GM18507 (cell line): ENCODE data around the gene CMTM8.
"Not testable (repeated sequence)": the region's sequence is repeated elsewhere in the genome, so short reads cannot be mapped to it uniquely, and the experiment has no call there.

Experiments
- DNase-seq: peaks from one replicate; pipeline ENCODE4 v3.0.0; 2011; ENCODE audit warnings: low read depth; ENCODE audit not compliant: insufficient read length; ENCODE audit errors: extremely low spot score
- FAIRE-seq: peaks from 2 replicates; lab custom pipeline; 2011; peaks lifted over from hg19 to GRCh38; lab: Jason Lieb, UNC

Gene CMTM8

DNA sequence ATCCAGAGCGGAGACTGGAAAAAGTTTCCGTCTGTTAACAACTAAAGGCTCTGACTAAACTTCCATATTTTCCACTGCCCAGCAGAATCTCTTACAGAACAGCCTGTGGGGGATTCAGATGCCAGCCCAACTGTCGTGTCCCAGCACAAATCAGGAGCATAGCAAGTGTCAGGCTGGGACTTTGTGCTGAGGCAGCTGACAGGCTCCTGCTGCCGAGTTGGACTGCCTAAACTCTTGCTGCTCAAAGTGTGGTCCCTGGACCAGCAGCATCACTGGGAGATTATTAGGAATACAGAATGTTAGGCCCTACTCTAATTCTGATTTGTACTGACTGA lies 122.0 kb downstream of the CMTM8 start:
- DNase-seq, result no peak
- FAIRE-seq, result no peak

DNA sequence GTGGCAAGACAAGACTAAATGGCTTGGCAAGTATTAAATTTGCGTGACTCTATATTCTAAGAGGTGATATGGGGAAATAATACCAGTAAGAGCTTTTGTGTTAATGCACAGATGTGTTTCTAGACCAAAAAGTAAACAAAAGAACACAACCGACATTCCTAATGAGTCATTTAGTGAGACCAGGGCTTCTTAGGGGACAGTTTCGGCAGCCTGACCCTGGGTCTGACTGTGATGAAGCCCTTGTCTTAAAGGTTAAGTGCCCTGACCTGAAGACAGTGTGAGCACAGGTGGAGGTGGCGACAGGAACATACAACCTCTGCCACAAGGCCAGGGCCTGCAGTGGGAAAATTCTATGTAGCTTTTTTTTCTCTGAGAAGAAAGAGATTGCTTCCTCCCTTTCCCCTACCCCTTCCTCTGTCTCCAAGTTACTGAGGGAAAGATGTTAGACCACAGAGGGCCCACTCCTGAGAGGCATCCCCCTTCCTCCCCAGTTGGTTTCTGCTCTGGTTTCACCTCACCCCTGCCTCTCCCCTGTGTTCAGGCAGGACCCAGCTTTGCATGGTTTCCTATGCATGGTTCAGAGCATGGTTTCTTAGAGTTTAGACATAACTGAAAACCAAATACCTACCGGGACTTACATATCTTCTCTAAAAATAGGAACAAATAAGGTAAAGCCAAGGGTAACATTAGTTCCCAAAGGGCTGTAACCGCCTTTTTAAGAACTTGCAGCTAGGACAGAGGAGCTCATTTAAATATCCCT lies 128.3 kb downstream of the CMTM8 start:
- FAIRE-seq (no peak), DNase-seq (no peak)

- DNase-seq (no peak), FAIRE-seq (no peak)
Observed at GRCh38 chr3:32367442-32367841, 129.0 kb downstream of the CMTM8 start.

DNA sequence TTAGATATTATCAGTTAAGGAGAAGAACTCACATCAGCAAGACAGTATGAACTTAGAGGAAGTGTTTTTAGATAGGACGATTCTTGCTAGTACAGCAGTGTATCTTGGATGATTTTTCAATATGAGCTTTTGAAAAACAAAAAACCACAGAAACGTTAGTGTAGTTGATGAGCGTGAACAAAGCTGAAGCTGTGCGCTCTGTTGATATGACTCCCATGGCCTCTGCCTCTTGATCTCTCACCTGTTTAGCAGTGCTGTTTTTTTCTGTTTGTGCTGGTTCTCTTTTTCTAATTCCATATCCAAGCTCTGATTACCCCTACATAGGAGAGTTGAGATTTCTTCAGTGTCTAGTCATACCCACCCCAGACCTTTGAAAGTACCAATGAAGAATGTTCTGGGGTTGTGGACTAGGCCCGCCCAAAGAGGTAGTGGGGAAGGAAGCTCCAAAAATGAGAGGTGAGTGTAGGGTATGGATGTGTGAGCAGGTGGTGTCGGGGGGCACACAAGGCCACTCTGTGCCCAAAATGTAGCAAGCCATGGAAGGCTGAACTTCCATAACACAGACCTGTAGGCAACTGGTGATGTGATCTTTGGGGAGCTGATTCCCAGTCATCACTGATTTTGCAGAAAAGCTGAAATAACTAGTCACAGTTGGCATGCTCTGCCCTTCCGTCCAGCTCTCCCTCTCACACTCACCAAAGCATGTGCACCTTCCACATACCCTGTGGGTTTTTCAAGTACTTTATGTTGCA lies 133.2 kb downstream of the CMTM8 start:
- DNase-seq, result no peak
- FAIRE-seq, result no peak

DNA sequence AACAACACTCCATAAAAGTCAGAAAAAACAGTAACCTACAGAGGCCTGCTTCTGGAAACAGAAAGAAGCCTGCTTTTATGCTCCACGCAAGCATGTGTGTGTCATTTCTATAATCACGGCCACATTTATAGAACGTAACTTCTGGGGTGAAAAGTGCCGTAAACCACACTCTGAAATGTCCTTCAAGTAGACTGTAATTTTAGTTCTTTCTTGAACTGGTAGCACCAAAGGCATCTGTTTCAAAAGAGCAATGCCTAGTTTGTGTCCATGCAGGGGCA lies 133.7 kb downstream of the CMTM8 start:
- DNase-seq (no peak), FAIRE-seq (no peak)

GRCh38 chr3:32373276-32373675 lies 134.8 kb downstream of the CMTM8 start:
- FAIRE-seq (no peak), DNase-seq (no peak)

- DNase-seq (no peak), FAIRE-seq (no peak)
Observed at GRCh38 chr3:32373844-32374243, 135.4 kb downstream of the CMTM8 start.

DNA sequence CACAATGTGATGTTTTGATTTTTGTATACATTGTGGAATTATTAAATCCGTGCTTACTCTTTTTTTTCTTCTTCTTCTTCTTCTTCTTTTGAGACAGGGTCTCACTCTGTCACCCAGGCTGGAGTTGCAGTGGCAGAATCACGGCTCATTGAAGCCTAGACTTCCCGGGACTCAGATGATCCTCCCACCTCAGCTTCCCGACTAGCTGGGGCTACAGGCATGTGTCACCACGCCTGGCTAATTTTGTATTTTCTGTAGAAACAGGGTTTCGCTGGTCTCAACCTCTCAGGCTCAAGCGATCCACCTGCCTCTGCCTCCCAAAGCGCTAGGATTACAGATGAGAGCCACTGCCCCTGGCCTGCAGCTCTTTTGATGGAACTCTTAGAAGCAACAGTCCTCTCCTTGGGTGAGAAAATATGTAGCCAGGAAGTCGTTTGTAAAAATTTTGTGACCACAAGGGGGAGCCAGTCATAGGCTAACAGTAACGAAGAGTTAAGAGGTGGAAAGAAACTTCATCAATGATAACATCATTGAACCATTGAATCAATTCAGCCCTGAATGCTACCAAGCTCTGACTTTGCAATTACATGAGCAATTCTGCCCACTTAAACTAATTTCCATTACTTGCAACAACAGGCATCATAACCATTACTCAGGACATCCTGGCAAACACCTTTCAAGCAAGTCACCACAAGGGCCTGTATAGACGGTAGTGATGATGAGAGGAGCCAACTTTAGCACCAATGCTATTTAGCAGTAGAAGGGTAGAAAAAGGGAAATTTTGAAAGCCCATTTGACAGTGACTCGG lies 136.5 kb downstream of the CMTM8 start:
- DNase-seq (peak; percentile 32), FAIRE-seq (peak; percentile 79)

DNA sequence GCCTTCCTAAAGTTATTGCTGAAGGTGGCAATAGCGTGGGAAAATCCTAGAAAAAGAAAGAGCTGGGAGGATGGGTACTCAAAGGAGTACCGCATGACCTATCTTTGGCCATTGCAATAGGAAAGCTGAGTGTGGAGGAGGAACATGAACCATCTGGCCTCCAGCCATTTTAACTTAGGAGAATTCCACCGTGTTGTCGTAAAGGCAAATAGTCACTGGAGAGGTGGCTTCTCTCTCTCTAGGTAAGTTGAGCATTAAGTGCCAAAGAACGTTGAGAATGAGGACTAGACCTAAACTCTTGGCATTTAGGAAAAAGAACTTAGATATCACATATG lies 137.1 kb downstream of the CMTM8 start:
- no peak for FAIRE-seq
- no peak for DNase-seq

DNA sequence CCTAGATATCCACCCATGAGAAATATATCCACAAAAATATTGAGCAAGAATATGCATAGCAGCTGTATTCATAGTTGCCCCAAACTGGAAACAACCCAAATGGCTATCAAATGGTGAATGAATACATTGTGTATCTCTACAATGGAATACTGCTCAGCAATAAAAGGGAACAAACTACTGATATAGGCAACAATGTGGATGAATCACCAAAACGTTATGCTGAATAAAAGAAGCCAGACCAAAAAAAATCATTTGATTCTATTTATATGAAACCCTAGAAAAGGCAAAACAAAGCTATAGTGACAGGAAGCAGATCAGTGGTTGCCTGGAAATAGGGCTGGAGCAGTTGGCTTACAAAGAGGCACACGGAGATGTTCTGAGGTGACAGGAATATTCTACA lies 137.6 kb downstream of the CMTM8 start:
- DNase-seq (no peak), FAIRE-seq (no peak)

- no peak for FAIRE-seq
- no peak for DNase-seq
Observed at GRCh38 chr3:32379831-32380500, 141.5 kb downstream of the CMTM8 start.

- FAIRE-seq (no peak), DNase-seq (no peak)
Observed at GRCh38 chr3:32381922-32382321, 143.4 kb downstream of the CMTM8 start.

GRCh38 chr3:32383136-32383711 lies 144.7 kb downstream of the CMTM8 start:
- DNase-seq (no peak), FAIRE-seq (no peak)

DNA sequence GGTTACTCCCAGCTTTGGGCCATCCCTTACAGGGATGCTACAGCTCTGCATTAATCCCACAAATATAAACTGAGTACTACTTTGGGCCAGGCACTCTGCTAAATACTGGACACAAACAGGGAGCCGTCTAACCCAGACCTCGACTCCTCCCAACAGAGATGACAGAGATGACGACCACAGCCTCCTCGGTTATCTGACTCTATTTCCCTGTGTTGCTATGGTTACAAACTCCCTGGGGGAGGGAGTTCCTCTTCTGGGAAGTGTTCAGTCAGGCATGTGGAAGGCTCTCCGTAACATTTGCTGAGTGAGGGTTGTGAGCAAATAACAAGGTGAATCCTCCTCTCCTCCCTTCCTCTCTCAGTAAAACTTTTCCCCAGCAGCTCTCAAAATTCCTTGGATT lies 146.5 kb downstream of the CMTM8 start:
- DNase-seq (no peak), FAIRE-seq (no peak)

GRCh38 chr3:32387512-32387911 lies 149.0 kb downstream of the CMTM8 start:
- FAIRE-seq (no peak), DNase-seq (no peak)

- not testable (repeated sequence) for FAIRE-seq, DNase-seq
Observed at GRCh38 chr3:32389577-32389976, 151.1 kb downstream of the CMTM8 start.

DNA sequence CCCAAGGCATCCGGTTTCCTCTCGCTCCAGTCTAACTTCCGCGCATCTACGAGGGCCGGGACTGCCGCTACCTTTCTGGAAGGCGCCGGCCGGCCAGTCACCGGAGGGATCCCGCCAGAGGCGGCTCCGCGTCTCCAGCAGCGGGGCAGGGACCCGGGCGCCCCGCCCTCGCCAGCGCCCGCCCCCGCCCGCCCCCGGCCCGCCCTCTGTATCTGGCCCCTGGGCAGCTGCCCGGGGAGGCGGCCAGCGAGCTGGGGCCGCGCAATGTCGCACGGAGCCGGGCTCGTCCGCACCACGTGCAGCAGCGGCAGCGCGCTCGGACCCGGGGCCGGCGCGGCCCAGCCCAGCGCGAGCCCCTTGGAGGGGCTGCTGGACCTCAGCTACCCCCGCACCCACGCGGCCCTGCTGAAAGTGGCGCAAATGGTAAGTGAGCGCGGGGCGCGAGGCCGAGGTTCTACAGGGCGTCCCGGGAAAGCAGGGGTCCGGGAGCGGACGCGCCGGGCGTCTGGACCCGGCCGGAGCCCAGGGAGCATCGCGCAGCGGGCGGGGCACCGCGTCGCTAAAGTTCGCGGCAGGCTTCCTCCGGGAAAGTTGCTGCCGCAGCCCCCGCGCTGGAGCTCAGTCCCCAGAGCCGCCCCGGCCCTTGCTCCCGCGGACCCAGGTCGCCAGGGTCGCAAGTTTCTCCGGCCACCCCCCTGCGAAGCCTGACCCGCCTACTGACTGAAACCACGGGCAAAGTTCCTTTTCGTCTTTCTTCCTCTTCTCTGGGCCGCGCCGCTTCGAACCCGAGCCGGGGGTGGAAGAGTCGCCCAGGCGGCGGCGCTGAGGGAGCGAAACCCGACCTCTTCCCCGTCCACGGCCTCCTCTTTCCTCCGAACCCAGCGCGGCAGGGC lies 153.4 kb downstream of the CMTM8 start, which contains the start of gene CMTM7:
CMTM7 (plus strand) TSS at position 211 of the 893 bp plus-strand sequence; CDS start at position 265, 54 bp downstream.
- no peak for FAIRE-seq
- no peak for DNase-seq

GRCh38 chr3:32392536-32393302 lies 154.2 kb downstream of the CMTM8 start:
- DNase-seq (no peak), FAIRE-seq (no peak)
